NCI-H1694 treated with DMSO at 0.1 percent for 48 hours (cell line): ENCODE data around the gene LAMC3.
A peak's percentile ranks its signal among the peaks of the same experiment; 100 is the strongest.

ENCODE experiments used
- DNase-seq: peaks from one replicate; lab custom pipeline; 2025; lab: John Stamatoyannopoulos, UW

LAMC3 gene

GRCh38 chr9:131008909-131009618 lies at the start of gene LAMC3:
LAMC3 (plus strand) TSS chr9:131009174; CDS start chr9:131009215, 41 bp downstream.
- DNase-seq = peak; percentile 31

DNA sequence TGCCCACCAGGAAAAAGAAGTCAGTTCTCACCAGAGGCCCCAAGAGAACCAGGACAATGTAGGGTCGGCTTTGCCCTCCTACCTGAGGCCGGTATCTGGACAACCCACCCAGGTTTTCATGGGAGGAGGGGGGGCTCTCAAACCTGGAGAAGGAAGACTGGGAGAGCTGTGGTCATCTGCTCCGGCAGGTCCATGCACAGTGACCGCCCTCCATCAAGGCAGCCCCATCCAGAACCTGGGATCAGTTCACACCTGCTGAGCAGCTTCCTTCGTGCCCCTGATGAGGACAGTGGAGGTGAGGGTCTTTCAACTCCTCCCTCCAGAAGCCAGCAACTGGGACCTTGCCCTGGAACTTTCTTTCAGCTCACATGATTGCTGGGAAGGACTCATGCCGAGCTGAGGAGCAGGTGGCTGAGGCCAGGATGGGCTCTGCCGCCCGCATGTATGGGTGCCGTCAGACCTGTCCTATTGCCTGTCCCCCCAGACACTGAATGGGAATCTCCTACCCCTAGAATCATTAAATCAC lies 49.1 kb upstream of the LAMC3 start:
- no peak for DNase-seq

DNA sequence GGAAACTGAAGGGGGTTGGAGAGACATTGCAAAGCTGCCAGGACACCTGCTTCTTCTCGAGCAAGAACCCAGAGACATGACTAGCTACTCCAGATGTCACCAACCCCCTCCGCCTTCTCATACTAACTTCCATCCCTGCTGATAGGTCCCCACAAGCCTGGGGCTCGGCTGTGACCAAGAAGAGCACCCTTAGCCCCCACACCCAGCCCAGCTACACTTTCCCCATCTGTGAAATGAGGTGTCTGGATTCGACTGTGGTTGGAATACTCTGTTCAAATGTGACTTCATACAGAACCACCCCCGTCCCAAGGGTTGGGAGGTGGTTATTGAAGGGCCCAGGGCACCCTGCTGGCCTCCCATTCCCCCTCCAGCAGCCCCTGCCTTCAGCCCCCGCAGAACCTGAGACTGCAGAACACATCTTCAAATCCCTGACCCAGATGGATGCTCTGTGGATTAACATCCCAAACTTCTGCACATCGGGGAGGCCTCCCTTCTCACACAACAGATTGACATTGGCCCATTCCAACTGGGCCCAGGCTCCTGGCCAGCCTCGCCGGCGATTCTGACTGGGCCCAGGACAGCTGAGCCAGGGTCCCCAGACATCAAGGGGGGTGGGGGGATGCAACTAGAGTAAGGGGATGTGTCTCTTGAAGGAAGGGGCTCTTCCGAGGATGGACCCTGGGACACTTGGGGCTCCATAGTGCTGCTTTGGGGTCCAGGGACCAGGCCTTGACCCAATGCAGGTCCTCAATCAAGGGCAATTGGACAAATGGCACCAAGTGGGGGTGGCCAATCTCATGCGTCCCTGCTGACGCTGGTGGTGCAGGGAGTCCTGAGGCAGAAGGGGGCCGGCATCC lies 48.2 kb upstream of the LAMC3 start:
- DNase-seq = no peak

- DNase-seq = no peak
Measured at GRCh38 chr9:130961511-130962300, 47.3 kb upstream of the LAMC3 start.

DNA sequence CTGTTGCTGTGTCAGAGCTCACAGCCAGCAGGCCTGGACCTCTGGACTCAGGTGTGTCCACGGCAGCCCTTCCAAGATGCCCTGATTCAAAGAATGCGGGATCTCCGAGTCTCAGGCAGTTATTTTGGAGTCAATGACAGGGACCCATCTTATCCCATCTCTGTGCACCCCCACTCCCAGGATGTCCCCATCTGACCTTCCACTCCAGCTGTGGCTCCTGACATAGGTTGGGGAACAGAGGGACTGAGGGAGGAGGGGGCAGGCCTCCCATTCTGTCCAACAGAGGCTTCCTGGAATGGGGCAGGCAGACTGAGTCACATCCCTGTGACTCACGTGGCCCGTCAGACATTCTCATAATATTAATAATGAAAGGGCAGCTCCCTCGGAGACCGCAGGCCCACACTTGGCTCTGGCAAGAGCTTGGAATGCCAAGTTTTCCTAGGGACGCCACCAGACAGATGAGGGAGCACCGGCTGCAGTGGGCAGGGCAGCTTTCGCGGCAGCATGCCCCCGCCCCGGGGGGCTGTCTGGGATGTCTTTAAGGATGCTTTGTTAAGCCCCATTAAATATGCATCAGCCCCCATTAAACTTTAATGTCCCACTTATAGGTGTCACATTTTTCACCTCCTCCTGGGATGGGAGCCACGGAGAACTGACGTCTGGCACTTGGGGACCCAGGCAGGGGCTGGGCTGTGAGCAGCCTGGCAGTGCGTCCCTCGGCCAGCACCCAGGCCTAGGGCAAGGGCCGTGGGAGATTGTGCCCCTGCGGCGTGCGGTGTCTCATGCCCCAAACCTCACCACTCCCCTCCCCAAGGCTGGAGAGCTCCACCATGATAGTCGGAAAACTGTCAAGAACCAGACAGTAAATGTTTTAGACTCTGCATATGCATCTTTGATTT lies 46.3 kb upstream of the LAMC3 start:
- no peak for DNase-seq

DNA sequence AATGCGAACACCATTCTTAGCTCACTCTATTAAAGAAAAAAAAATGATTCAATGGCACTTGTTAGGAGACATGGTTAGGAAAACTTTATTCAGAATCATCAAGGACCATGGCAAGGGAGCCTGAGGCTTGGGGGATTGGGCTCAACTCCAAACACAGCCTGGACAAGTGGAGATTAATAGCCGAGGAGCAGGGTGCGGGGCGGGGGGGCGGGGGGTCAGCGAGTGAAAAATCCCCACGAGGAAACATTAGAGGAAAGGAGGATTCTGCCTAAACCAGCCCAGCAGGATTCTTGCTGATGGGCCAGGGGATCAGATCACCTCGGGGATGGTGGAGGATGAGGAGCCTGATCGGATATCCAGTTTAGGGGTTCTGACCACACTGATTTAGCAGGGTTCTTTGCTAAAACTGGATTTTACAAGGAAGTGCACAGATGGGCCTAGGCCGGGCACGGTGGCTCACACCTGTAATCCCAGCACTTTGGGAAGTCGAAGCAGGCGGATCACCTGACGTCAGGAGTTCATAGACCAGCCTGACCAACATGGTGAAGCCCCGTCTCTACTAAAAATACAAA lies 45.6 kb upstream of the LAMC3 start:
- no peak for DNase-seq

DNA sequence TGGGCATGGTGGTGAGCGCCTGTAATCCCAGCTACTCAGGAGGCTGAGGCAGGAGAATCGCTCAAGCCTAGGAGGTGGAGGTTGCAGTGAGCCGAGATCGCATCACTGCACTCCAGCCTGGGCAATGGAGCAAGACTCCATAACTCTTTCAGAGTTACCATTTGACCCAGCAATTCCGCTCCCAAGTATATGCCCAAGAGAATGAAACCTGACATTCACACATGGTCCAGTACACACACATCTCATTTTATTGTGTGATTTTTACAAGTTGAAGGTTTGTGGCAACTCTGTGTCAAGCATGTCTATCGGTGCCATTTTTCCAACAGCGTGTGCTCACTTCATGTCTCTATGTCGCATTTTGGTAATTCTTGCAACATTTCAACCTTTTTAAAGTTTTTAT lies 45.1 kb upstream of the LAMC3 start:
- DNase-seq = no peak

DNA sequence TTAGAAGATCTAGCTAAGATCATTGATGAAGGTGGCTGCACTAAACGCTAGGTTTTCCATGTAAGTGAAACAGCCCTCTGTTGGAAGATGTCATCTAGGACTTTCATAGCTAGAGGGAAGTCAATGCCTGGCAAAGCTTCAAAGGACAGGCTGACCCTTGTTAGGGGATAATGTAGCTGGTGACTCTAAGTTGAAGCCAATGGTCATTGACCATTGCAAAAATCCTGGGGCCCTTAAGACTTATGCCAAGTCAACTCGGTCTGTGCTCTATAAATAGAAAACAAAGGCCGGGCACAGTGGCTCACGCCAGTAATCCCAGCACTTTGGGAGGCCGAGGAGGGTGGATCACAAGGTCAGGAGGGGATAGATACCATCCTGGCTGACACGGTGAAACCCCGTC lies 43.3 kb upstream of the LAMC3 start:
- DNase-seq = no peak

- DNase-seq = no peak
Measured at GRCh38 chr9:130970052-130970451, 38.9 kb upstream of the LAMC3 start.

- no peak for DNase-seq
Measured at GRCh38 chr9:130970855-130971254, 38.1 kb upstream of the LAMC3 start.

GRCh38 chr9:130971294-130971849 lies 37.6 kb upstream of the LAMC3 start:
- DNase-seq = no peak

GRCh38 chr9:130972277-130972956 lies 36.6 kb upstream of the LAMC3 start:
- DNase-seq = no peak

- DNase-seq = no peak
Measured at GRCh38 chr9:130972957-130973685, 35.9 kb upstream of the LAMC3 start.

DNA sequence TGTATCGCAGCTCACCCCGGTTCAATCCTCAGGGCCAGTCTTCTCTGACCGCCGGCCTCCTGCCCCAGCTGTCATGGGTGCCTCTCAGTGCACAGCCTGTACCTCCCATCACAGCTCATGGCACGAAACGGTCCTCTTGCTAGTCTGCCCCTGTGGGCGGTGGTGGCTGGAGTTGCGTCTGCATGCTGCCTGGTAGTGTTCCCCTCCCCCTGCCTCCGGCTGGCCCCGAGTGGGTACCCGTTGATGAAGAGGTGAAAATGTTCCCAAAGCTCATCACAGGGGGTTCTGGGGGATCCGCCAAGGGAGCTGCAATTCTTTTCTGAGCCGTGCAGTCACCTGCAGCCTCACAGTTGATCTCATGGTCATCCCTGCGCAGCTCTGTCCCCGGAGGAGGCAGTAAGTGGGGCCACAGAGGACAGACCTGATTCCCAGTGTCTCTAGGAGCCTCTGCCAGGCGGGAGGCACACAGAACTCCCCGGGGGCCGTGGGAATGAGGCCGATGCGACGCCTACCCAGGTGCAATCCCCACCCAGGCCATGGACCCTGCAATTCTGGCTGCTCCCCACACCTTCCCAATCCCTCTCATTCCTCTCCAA lies 35.2 kb upstream of the LAMC3 start:
- no peak for DNase-seq

DNA sequence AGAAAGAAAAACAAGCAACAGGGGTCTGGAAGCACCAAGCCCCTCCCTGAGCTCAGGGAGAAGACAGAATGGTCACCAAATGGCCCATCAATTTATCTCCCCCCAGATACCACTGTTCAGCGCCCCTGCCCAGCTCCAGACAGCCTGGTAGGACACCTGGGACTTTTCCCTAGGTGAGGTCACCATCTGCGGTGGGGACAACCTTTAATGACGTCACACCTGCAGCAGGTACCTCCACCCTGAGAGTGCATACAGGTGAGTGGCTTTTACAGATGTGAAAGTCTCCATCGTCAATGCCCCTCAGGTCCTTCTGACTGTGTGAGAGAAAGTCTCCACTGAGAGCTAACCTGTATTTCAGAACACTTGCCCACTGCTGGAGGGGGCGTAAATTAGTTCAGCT lies 34.3 kb upstream of the LAMC3 start:
- DNase-seq = no peak

- DNase-seq = no peak
Measured at GRCh38 chr9:130975156-130975555, 33.8 kb upstream of the LAMC3 start.

- no peak for DNase-seq
Measured at GRCh38 chr9:130975932-130976841, 32.8 kb upstream of the LAMC3 start.

- no peak for DNase-seq
Measured at GRCh38 chr9:130977811-130978221, 31.2 kb upstream of the LAMC3 start.
